ENCODE data around the gene CARD14.
"Not testable (repeated sequence)": the region's sequence is repeated elsewhere in the genome, so short reads cannot be mapped to it uniquely, and the experiment has no call there.

The CARD14 gene

GRCh38 chr17:80180192-80180591 lies 10.4 kb downstream of the CARD14 start:
- DNase-seq (ENCODE audit: low read depth, low spot score), result no peak
- H3K4me3 ChIP-seq (ENCODE audit: low read length), result no peak overlapping the region

- DNase-seq (ENCODE audit: low read depth, low spot score), result no peak
- H3K4me3 ChIP-seq (ENCODE audit: low read length), result no peak overlapping the region
Measured at GRCh38 chr17:80181431-80181830, 11.6 kb downstream of the CARD14 start.

GRCh38 chr17:80182118-80182844 lies 12.5 kb downstream of the CARD14 start:
- no peak overlapping the region for H3K4me3 ChIP-seq (ENCODE audit: low read length)
- DNase-seq (ENCODE audit: low read depth, low spot score), result no peak

GRCh38 chr17:80182845-80183223 lies 13.0 kb downstream of the CARD14 start:
- no peak for DNase-seq (ENCODE audit: low read depth, low spot score)

GRCh38 chr17:80183581-80184422 lies 14.0 kb downstream of the CARD14 start:
- no peak overlapping the region for H3K4me3 ChIP-seq (ENCODE audit: low read length)
- no peak for DNase-seq (ENCODE audit: low read depth, low spot score)

More at GRCh38 chr17:80182845-80183223, 13.0 kb downstream of the CARD14 start:
- no peak overlapping the region for H3K4me3 ChIP-seq (ENCODE audit: low read length)

GRCh38 chr17:80184423-80184714 lies 14.5 kb downstream of the CARD14 start:
- H3K4me3 ChIP-seq (ENCODE audit: low read length), result no peak overlapping the region
- no peak for DNase-seq (ENCODE audit: low read depth, low spot score)

GRCh38 chr17:80185968-80186367 lies 16.1 kb downstream of the CARD14 start:
- DNase-seq (ENCODE audit: low read depth, low spot score), result no peak

GRCh38 chr17:80187090-80187489 lies 17.3 kb downstream of the CARD14 start:
- H3K4me3 ChIP-seq (ENCODE audit: low read length), result no peak overlapping the region
- DNase-seq (ENCODE audit: low read depth, low spot score), result no peak

More at GRCh38 chr17:80185968-80186367, 16.1 kb downstream of the CARD14 start:
- H3K4me3 ChIP-seq (ENCODE audit: low read length), result no peak overlapping the region

GRCh38 chr17:80187515-80187941 lies 17.7 kb downstream of the CARD14 start:
- no peak for DNase-seq (ENCODE audit: low read depth, low spot score)
- H3K4me3 ChIP-seq (ENCODE audit: low read length), result no peak overlapping the region

GRCh38 chr17:80189611-80190010 lies 19.8 kb downstream of the CARD14 start:
- DNase-seq (ENCODE audit: low read depth, low spot score), result no peak
- H3K4me3 ChIP-seq (ENCODE audit: low read length), result no peak overlapping the region

GRCh38 chr17:80190716-80191115 lies 20.9 kb downstream of the CARD14 start:
- no peak overlapping the region for H3K4me3 ChIP-seq (ENCODE audit: low read length)
- DNase-seq (ENCODE audit: low read depth, low spot score), result no peak

GRCh38 chr17:80191192-80191591 lies 21.4 kb downstream of the CARD14 start:
- no peak for DNase-seq (ENCODE audit: low read depth, low spot score)

GRCh38 chr17:80191865-80192661 lies 22.2 kb downstream of the CARD14 start:
- DNase-seq (ENCODE audit: low read depth, low spot score), result no peak

More at GRCh38 chr17:80191192-80191591, 21.4 kb downstream of the CARD14 start:
- H3K4me3 ChIP-seq (ENCODE audit: low read length), result no peak overlapping the region

GRCh38 chr17:80195141-80195540 lies 25.3 kb downstream of the CARD14 start:
- no peak for DNase-seq (ENCODE audit: low read depth, low spot score)

More at GRCh38 chr17:80191865-80192661, 22.2 kb downstream of the CARD14 start:
- H3K4me3 ChIP-seq (ENCODE audit: low read length), result no peak overlapping the region

GRCh38 chr17:80195671-80196529 lies 26.1 kb downstream of the CARD14 start:
- H3K4me3 ChIP-seq (ENCODE audit: low read length), result no peak overlapping the region
- DNase-seq (ENCODE audit: low read depth, low spot score), result no peak

More at GRCh38 chr17:80195141-80195540, 25.3 kb downstream of the CARD14 start:
- H3K4me3 ChIP-seq (ENCODE audit: low read length), result no peak overlapping the region

GRCh38 chr17:80196652-80197051 lies 26.8 kb downstream of the CARD14 start:
- no peak overlapping the region for H3K4me3 ChIP-seq (ENCODE audit: low read length)
- no peak for DNase-seq (ENCODE audit: low read depth, low spot score)

GRCh38 chr17:80198144-80198661 lies 28.4 kb downstream of the CARD14 start:
- H3K4me3 ChIP-seq (ENCODE audit: low read length), result no peak overlapping the region
- DNase-seq (ENCODE audit: low read depth, low spot score), result no peak

GRCh38 chr17:80199295-80199694 lies 29.5 kb downstream of the CARD14 start:
- DNase-seq (ENCODE audit: low read depth, low spot score); H3K4me3 ChIP-seq (ENCODE audit: low read length): not testable (repeated sequence)
